Immature natural killer cell (primary cell): ENCODE results near the gene NGFR. TPM values are rescaled to one million over a fixed set of nuclear protein-coding genes. Genes with fewer than 3 reads are reported as not detected.
A peak's percentile ranks its signal among the peaks of the same experiment; 100 is the strongest.
"Not testable (repeated sequence)": the region's sequence is repeated elsewhere in the genome, so short reads cannot be mapped to it uniquely, and the experiment has no call there.

Experiments
- DNase-seq, 3 donors: peaks; one replicate each; pipeline ENCODE4 v3.0.0; 2022; ENCODE audit warnings: mixed read lengths in 1 of 3
- H3K27ac Mint-ChIP-seq, 6 donors: one replicate each; pipeline ENCODE4 v1.8.0; 2020; ENCODE audit warnings: mixed read lengths in 6 of 6, mild to moderate bottlenecking in 5 of 6, inconsistent platforms in 4 of 6, moderate library complexity in 3 of 6
- H3K27me3 Mint-ChIP-seq, 3 donors: one replicate each; pipeline ENCODE4 v1.8.0; 2020 to 2021; ENCODE audit warnings: low read depth in 3 of 3, mild to moderate bottlenecking in 3 of 3, mixed read lengths in 3 of 3, moderate library complexity in 3 of 3, inconsistent platforms in 1 of 3
- H3K36me3 Mint-ChIP-seq, 3 donors: one replicate each; pipeline ENCODE4 v1.8.0; 2020; ENCODE audit warnings: mixed read lengths in 3 of 3, inconsistent platforms in 2 of 3, mild to moderate bottlenecking in 2 of 3
- H3K4me1 Mint-ChIP-seq, 2 donors: one replicate each; pipeline ENCODE4 v1.8.0; 2020; ENCODE audit warnings: inconsistent platforms in 2 of 2, mild to moderate bottlenecking in 2 of 2, mixed read lengths in 2 of 2, moderate library complexity in 1 of 2
- H3K4me3 Mint-ChIP-seq, 5 donors: one replicate each; pipeline ENCODE4 v1.8.0; 2020; ENCODE audit warnings: mild to moderate bottlenecking in 5 of 5, mixed read lengths in 5 of 5, inconsistent platforms in 3 of 5, moderate library complexity in 3 of 5
- H3K9me3 Mint-ChIP-seq, 6 donors: one replicate each; pipeline ENCODE4 v1.8.0; 2020; ENCODE audit warnings: mild to moderate bottlenecking in 6 of 6, mixed read lengths in 6 of 6, inconsistent platforms in 4 of 6, moderate library complexity in 3 of 6
- polyA plus RNA-seq, 3 donors: library from polyadenylated mRNA; unstranded; fragments of 300-500 nt; fragmentation: Illumina TruSeq; gene quantifications; one replicate each; pipeline ENCODE4 v1.2.3, GENCODE V29; 2021

Gene NGFR
- polyA plus RNA-seq, 3 donors from 2014 or later, result 0.45 TPM; not detected in 2

- DNase-seq, result no peak
- peaks cover 18 to 24% (median 19%) of the 10 kb centered on the region in 3 donors for H3K27me3 Mint-ChIP-seq
These were observed 601 bp upstream of the NGFR start for GRCh38 chr17:49494399-49494985.

GRCh38 chr17:49495842-49496182 lies 719 bp downstream of the NGFR start:
- H3K27me3 Mint-ChIP-seq, result peaks cover 27 to 30% (median 28%) of the 10 kb centered on the region in 3 donors
- peak overlapping the region; percentile 77 to 83 (median 78) for H3K4me3 Mint-ChIP-seq
- H3K27ac Mint-ChIP-seq, result peak overlapping the region in 1 of 6 donors; percentile 45
- no peaks in the 10 kb centered on the region for H3K36me3 Mint-ChIP-seq
- peaks cover 0 to 1% (median 0%) of the 10 kb centered on the region in 6 donors for H3K9me3 Mint-ChIP-seq
- H3K4me1 Mint-ChIP-seq, result peaks cover 29 to 38% of the 10 kb centered on the region in 2 donors
- no peak for DNase-seq

More at GRCh38 chr17:49494399-49494985, 601 bp upstream of the NGFR start:
- H3K4me3 Mint-ChIP-seq, result peak overlapping the region; percentile 77 to 84 (median 80)
- H3K27ac Mint-ChIP-seq, result peak overlapping the region in 2 of 6 donors; percentile 14 to 29
- H3K36me3 Mint-ChIP-seq, result no peaks in the 10 kb centered on the region
- H3K4me1 Mint-ChIP-seq, result peaks cover 29 to 38% of the 10 kb centered on the region in 2 donors
- peaks cover 0 to 1% (median 0%) of the 10 kb centered on the region in 6 donors for H3K9me3 Mint-ChIP-seq

DNA sequence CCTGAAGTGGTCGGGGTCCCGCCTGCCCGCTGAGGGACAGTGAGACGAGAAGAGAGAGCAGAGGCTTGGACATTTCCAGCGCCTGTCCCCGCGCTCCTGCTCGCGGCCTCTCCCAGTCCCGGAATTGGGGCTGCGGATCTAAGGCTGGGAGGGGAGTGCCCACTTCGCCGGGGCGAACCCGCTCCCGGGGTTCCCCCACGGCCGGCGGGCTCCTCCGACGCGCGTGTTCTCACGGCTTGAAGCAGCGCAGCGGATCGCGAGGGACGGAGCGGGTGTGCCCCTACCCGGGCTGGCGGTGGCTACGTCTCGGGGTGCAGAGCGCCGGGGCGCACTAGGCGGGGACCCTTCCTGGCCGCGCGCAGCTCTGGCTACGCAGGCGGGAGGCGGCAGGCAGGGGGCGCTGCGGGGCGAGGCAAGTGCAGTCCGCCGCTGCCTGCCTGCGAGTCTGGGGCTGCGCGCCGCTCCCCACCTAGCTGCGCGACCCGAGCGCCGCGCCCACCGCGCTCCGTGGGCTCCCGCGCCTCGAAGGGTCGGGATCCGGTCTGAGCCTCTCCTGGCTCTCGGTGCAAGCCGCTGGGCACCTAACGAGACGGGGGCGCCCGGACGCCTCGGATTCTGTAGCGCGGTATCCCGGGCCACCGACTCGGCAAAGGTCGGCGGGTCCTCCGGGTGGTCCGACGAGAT lies 1.2 kb downstream of the NGFR start:
- Mint-ChIP-seq H3K36me3 (no peaks in the 10 kb centered on the region), H3K27me3 (peaks cover 27 to 30% (median 28%) of the 10 kb centered on the region in 3 donors), H3K27ac (peak overlapping the region in 1 of 6 donors; percentile 45), H3K4me1 (peaks cover 29 to 38% of the 10 kb centered on the region in 2 donors), H3K4me3 (peak overlapping the region; percentile 77 to 83 (median 78)), H3K9me3 (peaks cover 0 to 1% (median 0%) of the 10 kb centered on the region in 6 donors)
- DNase-seq, result peak; percentile 76 to 82 (median 81)

DNA sequence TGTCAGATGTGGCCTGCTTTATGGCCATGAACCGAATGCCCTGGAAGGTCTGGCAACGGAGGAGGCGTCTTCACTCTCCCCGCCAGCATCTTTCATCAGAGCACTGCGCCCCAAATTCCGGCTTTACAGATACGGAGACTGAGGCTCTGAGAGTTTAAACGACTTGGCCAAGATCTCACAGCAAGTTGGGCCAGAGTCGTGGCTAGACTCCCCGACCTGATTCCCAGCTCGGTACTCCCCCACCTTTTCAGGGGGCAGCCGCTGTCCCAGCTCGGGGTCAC lies 1.7 kb downstream of the NGFR start:
- Mint-ChIP-seq H3K4me1 (peaks cover 29 to 38% of the 10 kb centered on the region in 2 donors), H3K9me3 (peaks cover 0 to 1% (median 0%) of the 10 kb centered on the region in 6 donors), H3K27me3 (peaks cover 25 to 34% (median 28%) of the 10 kb centered on the region in 3 donors), H3K36me3 (no peaks in the 10 kb centered on the region), H3K4me3 (peak overlapping the region; percentile 71 to 83 (median 77)), H3K27ac (no peak overlapping the region)
- peak in 1 of 3 donors; percentile 10 for DNase-seq

- Mint-ChIP-seq H3K4me1 (peaks cover 29 to 38% of the 10 kb centered on the region in 2 donors), H3K27ac (no peak overlapping the region), H3K27me3 (peaks cover 23 to 34% (median 31%) of the 10 kb centered on the region in 3 donors), H3K4me3 (peak overlapping the region; percentile 71 to 83 (median 77)), H3K36me3 (no peaks in the 10 kb centered on the region), H3K9me3 (peaks cover 0 to 1% (median 0%) of the 10 kb centered on the region in 6 donors)
- peak in 1 of 3 donors; percentile 20 for DNase-seq
These were observed 2.3 kb downstream of the NGFR start for GRCh38 chr17:49497148-49498028.

DNA sequence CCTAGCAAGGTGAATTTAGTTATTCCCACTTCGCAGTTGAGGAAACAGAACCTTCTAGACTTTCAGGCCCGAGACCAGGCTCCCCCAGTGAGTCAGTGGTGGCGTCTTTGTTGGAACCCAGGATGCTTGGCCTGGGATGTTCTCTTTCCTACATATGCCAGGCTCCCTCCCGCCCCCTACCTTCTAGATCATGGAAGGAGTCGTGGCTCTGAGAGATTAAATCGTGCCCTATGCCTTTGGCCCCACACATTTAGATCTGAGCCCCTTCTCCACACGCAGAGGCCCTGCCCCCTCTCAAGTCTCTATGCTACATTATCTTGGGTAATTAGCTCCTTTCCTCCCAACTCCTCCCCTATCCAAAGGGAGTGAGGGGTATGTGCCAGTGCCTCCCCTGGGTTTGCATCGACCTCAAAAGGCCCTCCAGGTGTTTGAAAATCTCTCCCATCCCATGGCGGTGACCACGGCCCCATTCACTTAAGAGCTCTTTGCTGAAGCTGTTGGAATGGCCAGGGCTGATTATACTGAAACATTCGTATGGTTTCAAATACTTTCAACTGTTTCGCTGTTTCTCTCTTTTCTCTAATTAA lies 3.0 kb downstream of the NGFR start:
- peaks cover 29 to 38% of the 10 kb centered on the region in 2 donors for H3K4me1 Mint-ChIP-seq
- no peak overlapping the region for H3K27ac Mint-ChIP-seq
- H3K4me3 Mint-ChIP-seq, result peak overlapping the region; percentile 71 to 83 (median 77)
- H3K9me3 Mint-ChIP-seq, result peaks cover 0 to 1% (median 0%) of the 10 kb centered on the region in 6 donors
- no peak for DNase-seq
- H3K27me3 Mint-ChIP-seq, result peaks cover 25 to 38% (median 32%) of the 10 kb centered on the region in 3 donors
- H3K36me3 Mint-ChIP-seq, result no peaks in the 10 kb centered on the region

DNA sequence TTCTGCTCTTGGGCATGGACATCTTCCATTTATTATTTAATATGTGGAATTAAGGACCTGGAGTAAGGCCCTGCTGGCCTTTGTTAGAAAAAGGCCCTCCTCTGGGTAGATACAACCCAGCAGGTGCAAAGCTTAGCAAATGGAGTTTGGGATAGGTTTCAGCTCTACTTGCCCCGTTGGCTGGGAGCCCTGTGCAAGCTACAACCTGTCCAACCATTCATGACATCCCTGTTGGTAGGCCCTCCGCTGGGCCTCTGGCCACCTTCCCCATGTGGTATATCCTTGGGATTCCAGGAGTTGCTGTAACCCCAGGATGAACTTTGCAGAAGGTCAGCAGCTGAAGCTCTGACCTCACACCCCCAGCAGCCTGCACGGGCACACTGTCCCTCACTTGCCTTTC lies 6.4 kb downstream of the NGFR start:
- no peak for DNase-seq
- H3K27ac Mint-ChIP-seq, result no peak overlapping the region
- H3K4me3 Mint-ChIP-seq, result no peak overlapping the region
- peaks cover 17 to 21% of the 10 kb centered on the region in 2 donors for H3K4me1 Mint-ChIP-seq
- peaks cover 0 to 1% (median 0%) of the 10 kb centered on the region in 6 donors for H3K9me3 Mint-ChIP-seq
- H3K36me3 Mint-ChIP-seq, result peaks cover 0 to 3% (median 0%) of the 10 kb centered on the region in 3 donors
- peaks cover 24 to 38% (median 36%) of the 10 kb centered on the region in 3 donors for H3K27me3 Mint-ChIP-seq

DNA sequence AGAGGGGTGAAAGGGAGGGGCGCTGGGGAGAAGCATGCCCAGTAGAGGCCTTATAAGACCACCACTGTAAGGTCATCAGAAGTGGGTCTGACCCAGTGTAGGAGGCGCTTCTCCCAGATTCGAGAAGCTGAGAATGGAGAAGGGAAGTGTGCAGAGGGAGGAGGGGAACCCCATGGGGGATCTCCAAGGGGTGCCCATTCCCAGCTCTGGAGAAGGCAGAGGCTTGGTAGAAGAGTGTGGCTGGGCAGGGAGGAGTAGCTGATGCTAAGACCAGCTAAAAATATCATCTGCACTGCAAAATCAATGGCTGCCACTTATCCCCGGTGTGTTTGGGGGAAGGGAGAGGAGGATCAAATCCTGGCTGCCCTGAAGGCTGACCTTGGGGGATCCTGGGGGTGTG lies 7.2 kb downstream of the NGFR start:
- H3K4me1 Mint-ChIP-seq, result peaks cover 10 to 15% of the 10 kb centered on the region in 2 donors
- no peak for DNase-seq
- H3K4me3 Mint-ChIP-seq, result no peak overlapping the region
- peaks cover 24 to 38% (median 37%) of the 10 kb centered on the region in 3 donors for H3K27me3 Mint-ChIP-seq
- peaks cover 0 to 1% (median 0%) of the 10 kb centered on the region in 6 donors for H3K9me3 Mint-ChIP-seq
- H3K36me3 Mint-ChIP-seq, result peaks cover 0 to 3% (median 0%) of the 10 kb centered on the region in 3 donors
- H3K27ac Mint-ChIP-seq, result no peak overlapping the region

- H3K36me3 Mint-ChIP-seq, H3K4me3 Mint-ChIP-seq, H3K9me3 Mint-ChIP-seq, H3K27ac Mint-ChIP-seq, DNase-seq: not testable (repeated sequence)
- peaks cover 24 to 35% (median 34%) of the 10 kb centered on the region in 3 donors for H3K27me3 Mint-ChIP-seq
- H3K4me1 Mint-ChIP-seq, result peaks cover 7 to 11% of the 10 kb centered on the region in 2 donors
These were observed 7.6 kb downstream of the NGFR start for GRCh38 chr17:49502680-49503079.

DNA sequence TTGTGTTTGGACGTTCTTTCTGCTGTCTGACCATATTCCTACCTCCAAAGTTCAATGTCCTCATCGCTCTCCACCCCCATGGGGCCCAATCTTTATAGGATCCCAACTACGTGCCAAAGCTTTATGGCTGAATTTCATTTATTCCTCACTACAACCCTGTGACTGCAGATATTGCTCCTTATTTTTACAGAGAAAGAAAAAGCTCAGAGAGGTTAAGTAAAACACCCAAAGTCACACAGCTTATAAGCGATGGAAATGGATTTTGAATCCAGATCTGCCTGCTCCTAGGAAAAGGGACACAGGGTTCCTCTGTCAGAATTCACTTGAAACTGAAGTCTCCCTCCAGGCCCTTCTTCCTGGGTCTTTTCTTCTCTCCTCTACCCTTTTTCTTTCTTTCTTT lies 9.3 kb downstream of the NGFR start:
- H3K27me3 Mint-ChIP-seq, result peaks cover 11 to 21% (median 20%) of the 10 kb centered on the region in 3 donors
- H3K4me1 Mint-ChIP-seq, result no peaks in the 10 kb centered on the region
- H3K36me3 Mint-ChIP-seq, result peaks cover 0 to 3% (median 0%) of the 10 kb centered on the region in 3 donors
- no peaks in the 10 kb centered on the region for H3K9me3 Mint-ChIP-seq
- H3K4me3 Mint-ChIP-seq, result no peak overlapping the region
- H3K27ac Mint-ChIP-seq, result no peak overlapping the region
- DNase-seq, result no peak

DNA sequence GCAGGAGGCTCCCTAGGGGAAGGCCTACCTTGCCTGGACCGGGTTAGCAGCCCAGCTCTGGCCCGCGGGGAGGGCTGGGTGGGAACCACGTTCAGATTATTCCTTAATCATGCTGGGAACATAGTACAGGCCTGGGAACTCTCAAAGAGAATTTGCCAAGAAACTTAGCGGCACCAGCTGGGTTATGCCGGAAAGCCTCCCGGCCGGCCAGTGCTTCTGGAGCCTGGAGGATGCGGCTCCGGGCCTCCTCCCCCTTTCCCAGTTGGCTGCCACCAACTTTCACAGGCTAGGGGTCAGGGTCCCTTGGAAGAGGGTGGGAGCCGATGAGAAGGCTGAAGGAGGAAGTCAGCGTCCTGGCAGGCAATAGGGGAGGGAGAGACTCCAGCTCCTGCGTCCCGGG lies 10.8 kb downstream of the NGFR start:
- H3K4me3 Mint-ChIP-seq, result no peak overlapping the region
- no peak for DNase-seq
- no peak overlapping the region for H3K27ac Mint-ChIP-seq
- H3K9me3 Mint-ChIP-seq, result no peaks in the 10 kb centered on the region
- H3K27me3 Mint-ChIP-seq, result peaks cover 8 to 10% (median 10%) of the 10 kb centered on the region in 3 donors
- H3K4me1 Mint-ChIP-seq, result no peaks in the 10 kb centered on the region
- peaks cover 0 to 3% (median 0%) of the 10 kb centered on the region in 3 donors for H3K36me3 Mint-ChIP-seq

DNA sequence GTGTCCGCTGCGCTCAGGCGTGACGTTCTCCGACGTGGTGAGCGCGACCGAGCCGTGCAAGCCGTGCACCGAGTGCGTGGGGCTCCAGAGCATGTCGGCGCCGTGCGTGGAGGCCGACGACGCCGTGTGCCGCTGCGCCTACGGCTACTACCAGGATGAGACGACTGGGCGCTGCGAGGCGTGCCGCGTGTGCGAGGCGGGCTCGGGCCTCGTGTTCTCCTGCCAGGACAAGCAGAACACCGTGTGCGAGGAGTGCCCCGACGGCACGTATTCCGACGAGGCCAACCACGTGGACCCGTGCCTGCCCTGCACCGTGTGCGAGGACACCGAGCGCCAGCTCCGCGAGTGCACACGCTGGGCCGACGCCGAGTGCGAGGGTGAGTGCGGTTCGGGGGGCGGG lies 11.2 kb downstream of the NGFR start:
- peaks cover 8 to 10% (median 10%) of the 10 kb centered on the region in 3 donors for H3K27me3 Mint-ChIP-seq
- H3K9me3 Mint-ChIP-seq, result no peaks in the 10 kb centered on the region
- no peak overlapping the region for H3K4me3 Mint-ChIP-seq
- peaks cover 0 to 4% (median 3%) of the 10 kb centered on the region in 3 donors for H3K36me3 Mint-ChIP-seq
- no peak for DNase-seq
- H3K4me1 Mint-ChIP-seq, result no peaks in the 10 kb centered on the region
- no peak overlapping the region for H3K27ac Mint-ChIP-seq
